Gastrocnemius medialis (tissue), 4 donors: ENCODE data around the gene LRP1-AS.

ENCODE experiments used
- CTCF ChIP-seq, 5 experiments: fragments of 450-650 bp in 3 of 5; fragments of 200-600 bp in 2 of 5; sonication (generic) in 2 of 5; IDR thresholded peaks in 4 of 5; conservative IDR thresholded peaks in 1 of 5; 1 replicate in 4 of 5; 2 replicates in 1 of 5; pipeline ENCODE4 v1.5.1; 2016 to 2019; ENCODE audit warnings: antibody characterized with exemption in 5 of 5, mild to moderate bottlenecking in 3 of 5, moderate library complexity in 3 of 5
- POLR2A ChIP-seq, 2 donors: fragments of 450-650 bp; IDR thresholded peaks; one replicate each; pipeline ENCODE4 v1.6.1; 2017; ENCODE audit warnings: antibody characterized with exemption in 2 of 2, mild to moderate bottlenecking in 2 of 2, moderate library complexity in 2 of 2

GRCh38 chr12:57126561-57126960 lies 20.9 kb downstream of the LRP1-AS start:
- TF ChIP-seq POLR2A (IDR thresholded peaks at IDR 0.05) (no peak), CTCF (IDR thresholded peaks at IDR 0.05 in 4 of 5, conservative IDR thresholded peaks at IDR 0.05 in 1 of 5) (no peak)
